DOHH2 (cell line): Measurements from ENCODE around the gene FRS2.

ENCODE experiments used
- CTCF ChIP-seq: fragments of 200-600 bp; sonication (generic); IDR thresholded peaks from one replicate; pipeline ENCODE4 v1.5.1; 2014; ENCODE audit warnings: antibody characterized with exemption, mild to moderate bottlenecking, low read depth, low read length; ENCODE audit not compliant: poor library complexity, severe bottlenecking
- EZH2phosphoT487 ChIP-seq: fragments of 200-600 bp; sonication (generic); IDR thresholded peaks from 2 replicates; pipeline ENCODE4 v1.6.1; 2017; ENCODE audit warnings: borderline replicate concordance, mild to moderate bottlenecking, antibody characterized with exemption, low read length, moderate library complexity, mixed read lengths

- no peak for TF ChIP-seq EZH2phosphoT487
- no peak for TF ChIP-seq CTCF
Observed at GRCh38 chr12:69600804-69601203, 130.6 kb downstream of the FRS2 start.
